MM.1S (cell line): Measurements from ENCODE around the gene TCF3.

Experiments used
- DNase-seq: peaks from one replicate; pipeline ENCODE4 v3.0.0-alpha.2; 2015
- H2AFZ ChIP-seq: fragments of 300-600 bp; sonication (generic); 2 replicates; pipeline ENCODE4 v1.6.0; 2016; ENCODE audit warnings: antibody characterized with exemption, low read length
- H3F3A ChIP-seq: fragments of 300-600 bp; sonication (generic); 2 replicates; pipeline ENCODE4 v1.6.1; 2016; ENCODE audit warnings: mild to moderate bottlenecking, antibody characterized with exemption, low read length, moderate library complexity, mixed read lengths; ENCODE audit not compliant: insufficient read depth
- H3K27ac ChIP-seq: fragments of 300-600 bp; sonication (generic); 2 replicates; pipeline ENCODE4 v1.5.1; 2016; ENCODE audit warnings: mild to moderate bottlenecking, low read length
- H3K27me3 ChIP-seq: fragments of 300-600 bp; sonication (generic); replicated peaks from 2 replicates; pipeline ENCODE4 v1.6.0; 2016; ENCODE audit warnings: low read length; ENCODE audit not compliant: insufficient read depth
- H3K36me3 ChIP-seq: fragments of 300-600 bp; sonication (generic); replicated peaks from 2 replicates; pipeline ENCODE4 v1.6.1; 2016; ENCODE audit warnings: mild to moderate bottlenecking, low read length, mixed read lengths; ENCODE audit not compliant: insufficient read depth
- H3K4me1 ChIP-seq: fragments of 300-600 bp; sonication (generic); 2 replicates; pipeline ENCODE4 v1.6.1; 2016; ENCODE audit warnings: low read length, mixed read lengths
- H3K4me2 ChIP-seq: fragments of 300-600 bp; sonication (generic); 2 replicates; pipeline ENCODE4 v1.6.0; 2016; ENCODE audit warnings: low read depth, low read length
- H3K4me3 ChIP-seq: fragments of 300-600 bp; sonication (generic); 2 replicates; pipeline ENCODE4 v1.5.1; 2016; ENCODE audit warnings: low read length, mixed read lengths
- H3K79me2 ChIP-seq: fragments of 300-600 bp; sonication (generic); 2 replicates; pipeline ENCODE4 v1.6.1; 2016; ENCODE audit warnings: mixed run types, low read length, mixed read lengths
- H3K9ac ChIP-seq: fragments of 300-600 bp; sonication (generic); 2 replicates; pipeline ENCODE4 v1.6.1; 2016; ENCODE audit warnings: low read length, mixed read lengths
- H3K9me2 ChIP-seq: fragments of 300-600 bp; sonication (generic); replicated peaks from 2 replicates; pipeline ENCODE4 v1.6.1; 2016; ENCODE audit warnings: mild to moderate bottlenecking, low read length, mixed read lengths; ENCODE audit not compliant: insufficient read depth
- H3K9me3 ChIP-seq: fragments of 300-600 bp; sonication (generic); replicated peaks from 2 replicates; pipeline ENCODE4 v1.6.1; 2016; ENCODE audit warnings: mild to moderate bottlenecking, low read length, mixed read lengths; ENCODE audit not compliant: insufficient read depth
- H4K20me1 ChIP-seq: fragments of 300-600 bp; sonication (generic); 2 replicates; pipeline ENCODE4 v1.6.1; 2016; ENCODE audit warnings: mild to moderate bottlenecking, low read length, moderate library complexity, mixed read lengths; ENCODE audit not compliant: insufficient read depth
- CTCF ChIP-seq: fragments of 300-600 bp; sonication (generic); IDR thresholded peaks from 2 replicates; pipeline ENCODE4 v1.5.1; 2016; ENCODE audit warnings: antibody characterized with exemption, low read length, mixed read lengths
- EZH2 ChIP-seq: fragments of 300-600 bp; sonication (generic); optimal IDR thresholded peaks from 2 replicates; pipeline ENCODE3; 2017; ENCODE audit warnings: low read depth, mild to moderate bottlenecking, antibody characterized with exemption, low read length, mixed read lengths
- EZH2phosphoT487 ChIP-seq: fragments of 300-600 bp; sonication (generic); IDR thresholded peaks from 2 replicates; pipeline ENCODE4 v1.6.1; 2018; ENCODE audit warnings: antibody characterized with exemption, low read length

TCF3 gene

GRCh38 chr19:1656988-1657536 lies 4.6 kb upstream of the TCF3 start:
- H3K79me2 ChIP-seq = no peaks in the 10 kb centered on the region
- no peaks in the 10 kb centered on the region for H3K9me3 ChIP-seq
- peaks cover 13% of the 10 kb centered on the region for H3F3A ChIP-seq
- H3K36me3 ChIP-seq = no peaks in the 10 kb centered on the region
- TF ChIP-seq EZH2 (no peak), CTCF (no peak), EZH2phosphoT487 (no peak)
- no peak overlapping the region for H3K4me2 ChIP-seq
- no peaks in the 10 kb centered on the region for H3K27me3 ChIP-seq
- no peak overlapping the region for H3K4me3 ChIP-seq
- no peak overlapping the region for H3K9ac ChIP-seq
- H2AFZ ChIP-seq = no peak overlapping the region
- DNase-seq = no peak
- no peaks in the 10 kb centered on the region for H4K20me1 ChIP-seq
- no peak overlapping the region for H3K27ac ChIP-seq
- H3K4me1 ChIP-seq = 0 out of 2 replicates have a peak, but pooled peaks cover 7% of the 10 kb centered on the region
- H3K9me2 ChIP-seq = no peaks in the 10 kb centered on the region

DNA sequence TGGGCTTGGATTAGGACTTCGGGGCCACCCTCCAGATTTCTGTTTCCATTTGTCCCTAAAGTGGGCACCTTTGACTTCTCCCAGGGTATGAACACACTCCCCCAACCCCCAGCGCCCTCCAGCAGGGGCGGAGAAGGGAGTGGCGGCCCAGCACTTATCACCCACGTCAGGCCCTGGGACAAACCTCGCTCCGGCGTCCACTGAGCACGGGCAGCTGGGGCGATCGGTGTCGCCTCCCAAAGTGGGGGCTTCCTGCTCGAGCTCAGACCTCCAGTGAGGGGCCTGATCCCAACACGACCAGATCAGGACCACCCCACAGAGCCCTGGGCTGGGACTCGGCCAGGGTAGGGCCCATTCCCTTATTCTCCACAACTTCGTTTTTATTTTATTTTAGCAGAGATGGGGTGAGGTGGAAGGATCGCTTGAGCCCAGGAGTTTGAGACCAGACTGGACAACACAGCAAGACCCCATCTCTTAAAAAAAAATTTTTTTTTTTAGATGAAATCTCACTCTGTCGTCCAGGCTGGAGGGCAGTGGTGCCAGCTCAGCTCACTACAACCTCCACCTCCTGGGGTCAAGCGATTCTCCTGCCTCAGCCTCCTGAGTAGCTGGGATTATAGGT lies 3.7 kb upstream of the TCF3 start:
- peaks cover 5% of the 10 kb centered on the region for H3K79me2 ChIP-seq
- no peaks in the 10 kb centered on the region for H3K36me3 ChIP-seq
- no peaks in the 10 kb centered on the region for H3K27me3 ChIP-seq
- no peak overlapping the region for H2AFZ ChIP-seq
- no peaks in the 10 kb centered on the region for H3K9me2 ChIP-seq
- no peak overlapping the region for H3K4me2 ChIP-seq
- TF ChIP-seq CTCF (no peak), EZH2phosphoT487 (no peak), EZH2 (no peak)
- no peaks in the 10 kb centered on the region for H3K9me3 ChIP-seq
- no peak overlapping the region for H3K27ac ChIP-seq
- no peak overlapping the region for H3K9ac ChIP-seq
- H4K20me1 ChIP-seq = no peaks in the 10 kb centered on the region
- peaks cover 16% of the 10 kb centered on the region for H3F3A ChIP-seq
- H3K4me3 ChIP-seq = no peak overlapping the region
- H3K4me1 ChIP-seq = 0 out of 2 replicates have a peak, but pooled peaks cover 7% of the 10 kb centered on the region
- no peak for DNase-seq

DNA sequence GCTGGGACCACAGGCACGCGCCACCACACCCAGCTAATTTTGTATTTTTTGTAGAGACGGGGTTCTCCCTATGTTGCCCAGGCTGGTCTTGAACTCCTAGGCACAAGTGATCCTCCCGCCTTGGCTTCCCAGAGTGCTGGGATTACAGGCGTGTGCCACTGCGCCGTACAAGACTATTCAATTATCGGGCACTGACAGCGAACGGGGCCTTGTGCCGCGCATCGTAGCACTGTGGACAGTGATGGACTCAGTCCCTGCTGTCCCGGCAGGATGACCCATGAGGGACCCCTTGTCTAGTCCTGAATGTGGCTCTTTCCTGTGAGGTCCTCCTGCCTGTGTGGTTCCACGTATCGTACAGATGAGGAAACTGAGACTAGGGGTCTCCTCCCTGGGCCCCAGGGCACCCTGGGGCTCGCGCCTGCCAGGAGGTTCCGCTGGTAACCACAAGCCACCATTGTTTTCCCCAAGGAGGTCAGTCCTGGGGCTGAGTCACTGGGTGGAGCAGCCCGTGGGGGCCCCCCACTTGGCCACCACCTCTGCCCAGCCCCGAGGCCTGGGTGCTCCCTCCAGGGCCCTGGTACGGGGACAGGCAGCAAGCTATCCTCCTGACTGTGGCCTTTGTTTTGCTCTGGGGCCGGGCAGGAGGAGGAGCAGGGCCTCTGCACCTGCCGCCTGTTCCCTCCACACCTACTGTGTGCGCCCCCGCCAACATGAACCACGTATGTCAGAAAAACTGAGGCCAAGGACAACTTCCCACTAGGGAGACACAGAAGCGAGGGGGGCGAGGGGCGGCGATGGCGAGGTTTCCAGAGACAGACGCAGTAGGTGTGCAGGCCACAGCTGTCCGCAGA lies 2.9 kb upstream of the TCF3 start:
- Histone ChIP-seq H3F3A (peaks cover 17% of the 10 kb centered on the region), H2AFZ (no peak overlapping the region), H3K9me3 (no peaks in the 10 kb centered on the region), H3K27me3 (no peaks in the 10 kb centered on the region), H3K9ac (no peak overlapping the region), H3K27ac (no peak overlapping the region), H3K79me2 (peaks cover 12% of the 10 kb centered on the region), H4K20me1 (no peaks in the 10 kb centered on the region), H3K9me2 (no peaks in the 10 kb centered on the region), H3K4me3 (no peak overlapping the region), H3K4me1 (0 out of 2 replicates have a peak, but pooled peaks cover 2% of the 10 kb centered on the region), H3K4me2 (no peak overlapping the region), H3K36me3 (no peaks in the 10 kb centered on the region)
- no peak for TF ChIP-seq EZH2phosphoT487
- no peak for TF ChIP-seq CTCF
- no peak for TF ChIP-seq EZH2
- no peak for DNase-seq
